PC-9 (cell line): ENCODE measurements around the gene KLK13.

ENCODE experiments used
- EZH2 ChIP-seq: fragments of 200-600 bp; sonication (generic); IDR thresholded peaks from 2 replicates; pipeline ENCODE4 v1.8.0; 2017; ENCODE audit warnings: antibody characterized with exemption, low read depth
- TF ChIP-seq, protein P1 (sequence below): fragments of 200-600 bp; sonication (generic); conservative IDR thresholded peaks from 2 replicates; pipeline ENCODE4 v1.6.1; 2017; ENCODE audit warnings: mixed run types, antibody characterized with exemption, mild to moderate bottlenecking, moderate library complexity

GRCh38 chr19:51082611-51083010 is 17.7 kb upstream of the KLK13 start, which contains the start of gene KLK14:
- TF ChIP-seq, protein P1, sequence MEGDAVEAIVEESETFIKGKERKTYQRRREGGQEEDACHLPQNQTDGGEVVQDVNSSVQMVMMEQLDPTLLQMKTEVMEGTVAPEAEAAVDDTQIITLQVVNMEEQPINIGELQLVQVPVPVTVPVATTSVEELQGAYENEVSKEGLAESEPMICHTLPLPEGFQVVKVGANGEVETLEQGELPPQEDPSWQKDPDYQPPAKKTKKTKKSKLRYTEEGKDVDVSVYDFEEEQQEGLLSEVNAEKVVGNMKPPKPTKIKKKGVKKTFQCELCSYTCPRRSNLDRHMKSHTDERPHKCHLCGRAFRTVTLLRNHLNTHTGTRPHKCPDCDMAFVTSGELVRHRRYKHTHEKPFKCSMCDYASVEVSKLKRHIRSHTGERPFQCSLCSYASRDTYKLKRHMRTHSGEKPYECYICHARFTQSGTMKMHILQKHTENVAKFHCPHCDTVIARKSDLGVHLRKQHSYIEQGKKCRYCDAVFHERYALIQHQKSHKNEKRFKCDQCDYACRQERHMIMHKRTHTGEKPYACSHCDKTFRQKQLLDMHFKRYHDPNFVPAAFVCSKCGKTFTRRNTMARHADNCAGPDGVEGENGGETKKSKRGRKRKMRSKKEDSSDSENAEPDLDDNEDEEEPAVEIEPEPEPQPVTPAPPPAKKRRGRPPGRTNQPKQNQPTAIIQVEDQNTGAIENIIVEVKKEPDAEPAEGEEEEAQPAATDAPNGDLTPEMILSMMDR: no peak
- no peak for TF ChIP-seq EZH2
